Karpas-422 (cell line): Measurements from ENCODE around the gene DUSP2. TPM values are rescaled to one million over a fixed set of nuclear protein-coding genes. Genes with fewer than 3 reads are reported as not detected.

Experiments
- DNase-seq: peaks from one replicate; pipeline ENCODE4 v3.0.0-alpha.2; 2015
- H2AFZ ChIP-seq: fragments of 200-600 bp; sonication (generic); 2 replicates; pipeline ENCODE4 v1.6.1; 2014; ENCODE audit warnings: antibody characterized with exemption, low read length, mixed read lengths
- H3K27ac ChIP-seq: fragments of 200-600 bp; sonication (generic); 2 replicates; pipeline ENCODE4 v1.5.1; 2014; ENCODE audit warnings: mild to moderate bottlenecking, low read length, moderate library complexity
- H3K27me3 ChIP-seq: fragments of 200-600 bp; sonication (generic); 2 replicates; pipeline ENCODE4 v1.6.1; 2014; ENCODE audit warnings: low read length, mixed read lengths
- H3K36me3 ChIP-seq: fragments of 200-600 bp; sonication (generic); 2 replicates; pipeline ENCODE4 v1.6.1; 2014; ENCODE audit warnings: low read length, mixed read lengths; ENCODE audit not compliant: insufficient read depth
- H3K4me1 ChIP-seq: fragments of 200-600 bp; sonication (generic); 2 replicates; pipeline ENCODE4 v1.6.1; 2014; ENCODE audit warnings: mild to moderate bottlenecking, low read length, mixed read lengths
- H3K4me2 ChIP-seq: fragments of 200-600 bp; sonication (generic); 2 replicates; pipeline ENCODE4 v1.6.1; 2014; ENCODE audit warnings: low read length, low read depth, mild to moderate bottlenecking; ENCODE audit not compliant: poor library complexity, severe bottlenecking
- H3K4me3 ChIP-seq: fragments of 200-600 bp; sonication (generic); 2 replicates; pipeline ENCODE4 v1.5.1; 2014; ENCODE audit warnings: mild to moderate bottlenecking, antibody characterized with exemption, low read length, mixed read lengths
- H3K79me2 ChIP-seq: fragments of 200-600 bp; sonication (generic); 2 replicates; pipeline ENCODE4 v1.6.1; 2014; ENCODE audit warnings: mild to moderate bottlenecking, low read length, mixed read lengths
- H3K9ac ChIP-seq: fragments of 200-600 bp; sonication (generic); 2 replicates; pipeline ENCODE4 v1.6.0; 2014; ENCODE audit warnings: low read length
- H3K9me2 ChIP-seq: fragments of 200-600 bp; sonication (generic), shearing (Covaris generic); replicated peaks from 2 replicates; pipeline ENCODE4 v1.6.0; 2014; ENCODE audit warnings: mild to moderate bottlenecking, low read length, moderate library complexity; ENCODE audit not compliant: insufficient read depth
- H3K9me3 ChIP-seq: fragments of 300-700, 200-600 bp; sonication (generic); 2 replicates; pipeline ENCODE4 v1.6.1; 2014; ENCODE audit warnings: low read length, mixed read lengths
- H4K20me1 ChIP-seq: fragments of 200-600 bp; sonication (generic); 2 replicates; pipeline ENCODE4 v1.6.1; 2014; ENCODE audit warnings: mild to moderate bottlenecking, antibody characterized with exemption, low read length, low read depth; ENCODE audit not compliant: insufficient read depth
- total RNA-seq: library from RNA; depleted of rRNA; stranded (reverse); fragments of >200 nt; shearing (Covaris generic); gene quantifications from 2 replicates; pipeline ENCODE4 v1.2.3, GENCODE V29; 2014; ENCODE audit warnings: low replicate concordance

Gene DUSP2
- total RNA-seq, 1 experiment from 2014 or later: 25.1 TPM

DNA sequence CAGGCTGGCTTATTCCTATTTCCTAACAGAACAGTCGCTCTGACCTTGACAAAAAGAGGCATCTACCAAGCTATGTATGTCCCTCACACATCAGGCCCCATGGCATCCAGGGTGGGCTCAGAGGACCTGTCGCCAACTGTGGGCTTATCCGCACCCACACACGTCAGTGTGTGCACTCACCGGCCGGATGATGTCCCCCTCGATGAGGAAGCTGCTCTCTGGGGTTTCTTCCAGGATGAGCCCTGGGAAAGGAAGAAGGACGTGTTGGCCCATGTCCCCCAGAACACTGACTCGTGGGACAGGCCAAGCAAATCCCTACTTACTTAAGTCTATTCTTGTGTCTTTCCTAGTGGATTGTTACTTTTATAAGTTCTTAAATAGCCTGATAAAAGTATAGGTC lies 10.1 kb downstream of the DUSP2 start:
- H3K9me2 ChIP-seq: no peaks in the 10 kb centered on the region
- H3K4me2 ChIP-seq: no peak overlapping the region
- no peaks in the 10 kb centered on the region for H3K36me3 ChIP-seq
- no peak overlapping the region for H3K27ac ChIP-seq
- no peaks in the 10 kb centered on the region for H3K79me2 ChIP-seq
- H3K9me3 ChIP-seq: no peaks in the 10 kb centered on the region
- H3K9ac ChIP-seq: no peak overlapping the region
- no peaks in the 10 kb centered on the region for H3K27me3 ChIP-seq
- DNase-seq: no peak
- H2AFZ ChIP-seq: no peak overlapping the region
- no peaks in the 10 kb centered on the region for H4K20me1 ChIP-seq
- no peak overlapping the region for H3K4me3 ChIP-seq
- H3K4me1 ChIP-seq: no peaks in the 10 kb centered on the region

DNA sequence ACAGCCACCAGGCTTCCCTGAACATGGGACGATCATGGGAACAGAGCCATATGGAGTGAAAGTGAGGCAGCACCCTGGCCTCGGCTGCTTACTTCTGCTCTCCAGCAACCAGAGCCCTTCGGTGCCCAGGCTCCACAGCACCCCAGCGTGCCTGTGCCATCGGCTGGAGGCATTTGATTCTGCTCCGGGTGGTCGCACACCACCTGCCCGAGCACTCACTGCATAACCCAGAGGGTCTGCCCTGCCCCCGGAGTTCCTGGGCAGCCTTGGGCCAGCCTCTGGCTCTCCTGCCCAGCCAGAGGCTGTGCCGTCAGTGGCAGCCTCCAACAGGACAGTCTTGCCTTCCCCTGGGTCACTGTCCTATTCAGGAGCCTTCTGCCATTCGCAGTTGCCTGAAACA lies 10.8 kb downstream of the DUSP2 start:
- H3K4me1 ChIP-seq: no peaks in the 10 kb centered on the region
- no peaks in the 10 kb centered on the region for H4K20me1 ChIP-seq

GRCh38 chr2:96131813-96132745 lies 13.2 kb downstream of the DUSP2 start:
- no peak for DNase-seq
- H2AFZ ChIP-seq: no peak overlapping the region
- no peak overlapping the region for H3K9ac ChIP-seq
- no peaks in the 10 kb centered on the region for H3K4me1 ChIP-seq
- H4K20me1 ChIP-seq: no peaks in the 10 kb centered on the region
- no peak overlapping the region for H3K4me2 ChIP-seq
- no peak overlapping the region for H3K27ac ChIP-seq
- H3K36me3 ChIP-seq: no peaks in the 10 kb centered on the region
- H3K79me2 ChIP-seq: no peaks in the 10 kb centered on the region
- H3K9me3 ChIP-seq: no peaks in the 10 kb centered on the region
- no peaks in the 10 kb centered on the region for H3K9me2 ChIP-seq
- no peaks in the 10 kb centered on the region for H3K27me3 ChIP-seq
- H3K4me3 ChIP-seq: no peak overlapping the region

More for the DNA sequence above, 10.8 kb downstream of the DUSP2 start:
- H3K4me2 ChIP-seq: no peak overlapping the region
- H3K9me2 ChIP-seq: no peaks in the 10 kb centered on the region
- no peak overlapping the region for H3K9ac ChIP-seq
- no peaks in the 10 kb centered on the region for H3K27me3 ChIP-seq
- H3K27ac ChIP-seq: no peak overlapping the region
- H3K9me3 ChIP-seq: no peaks in the 10 kb centered on the region
- H3K4me3 ChIP-seq: no peak overlapping the region
- DNase-seq: no peak
- no peaks in the 10 kb centered on the region for H3K36me3 ChIP-seq
- no peaks in the 10 kb centered on the region for H3K79me2 ChIP-seq
- H2AFZ ChIP-seq: no peak overlapping the region

DNA sequence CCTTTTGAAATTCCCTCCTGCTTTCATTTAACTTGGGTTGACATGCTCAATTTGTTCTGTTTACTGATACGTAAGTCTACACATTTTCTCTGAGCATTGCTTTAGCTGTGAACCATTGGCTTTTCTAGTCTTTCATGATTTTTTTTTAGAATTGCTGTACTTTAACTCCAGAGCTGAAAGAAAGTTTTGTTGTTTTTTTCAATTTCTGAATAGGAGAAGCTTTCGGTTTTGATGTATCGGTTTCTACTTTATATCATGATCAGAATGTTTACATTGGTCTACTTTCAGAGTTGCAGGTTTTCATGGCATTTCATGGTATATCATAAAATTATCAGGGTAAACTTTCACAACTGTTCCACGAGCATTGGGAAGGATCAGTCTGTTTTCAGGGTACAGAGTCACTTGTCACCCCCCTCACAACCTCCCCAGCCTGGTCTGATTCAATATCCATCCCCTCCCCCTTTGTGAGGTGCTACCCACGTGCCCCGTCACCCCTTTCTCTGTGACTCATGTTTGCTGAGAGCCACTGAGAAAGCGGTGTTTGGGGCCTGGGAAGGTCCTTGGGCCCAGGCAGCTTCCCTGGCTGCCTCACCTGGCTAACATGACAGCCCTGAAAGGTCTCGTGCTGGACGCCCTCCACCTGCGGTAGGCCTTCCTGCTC lies 14.0 kb downstream of the DUSP2 start:
- H3K9me3 ChIP-seq: no peaks in the 10 kb centered on the region
- H3K27me3 ChIP-seq: no peaks in the 10 kb centered on the region
- no peaks in the 10 kb centered on the region for H4K20me1 ChIP-seq
- no peaks in the 10 kb centered on the region for H3K79me2 ChIP-seq
- H3K36me3 ChIP-seq: no peaks in the 10 kb centered on the region
- H3K4me3 ChIP-seq: no peak overlapping the region
- no peaks in the 10 kb centered on the region for H3K4me1 ChIP-seq
- H3K4me2 ChIP-seq: no peak overlapping the region
- DNase-seq: no peak
- no peaks in the 10 kb centered on the region for H3K9me2 ChIP-seq
- no peak overlapping the region for H3K27ac ChIP-seq
- no peak overlapping the region for H2AFZ ChIP-seq
- H3K9ac ChIP-seq: no peak overlapping the region

GRCh38 chr2:96130483-96130882 lies 14.8 kb downstream of the DUSP2 start:
- H3K79me2 ChIP-seq: no peaks in the 10 kb centered on the region
- H3K4me2 ChIP-seq: no peak overlapping the region
- no peaks in the 10 kb centered on the region for H4K20me1 ChIP-seq
- H3K9me3 ChIP-seq: no peaks in the 10 kb centered on the region
- no peak overlapping the region for H2AFZ ChIP-seq
- H3K36me3 ChIP-seq: no peaks in the 10 kb centered on the region
- H3K9ac ChIP-seq: no peak overlapping the region
- no peaks in the 10 kb centered on the region for H3K4me1 ChIP-seq
- no peak overlapping the region for H3K4me3 ChIP-seq
- no peak for DNase-seq
- no peaks in the 10 kb centered on the region for H3K27me3 ChIP-seq
- H3K9me2 ChIP-seq: no peaks in the 10 kb centered on the region
- H3K27ac ChIP-seq: no peak overlapping the region

DNA sequence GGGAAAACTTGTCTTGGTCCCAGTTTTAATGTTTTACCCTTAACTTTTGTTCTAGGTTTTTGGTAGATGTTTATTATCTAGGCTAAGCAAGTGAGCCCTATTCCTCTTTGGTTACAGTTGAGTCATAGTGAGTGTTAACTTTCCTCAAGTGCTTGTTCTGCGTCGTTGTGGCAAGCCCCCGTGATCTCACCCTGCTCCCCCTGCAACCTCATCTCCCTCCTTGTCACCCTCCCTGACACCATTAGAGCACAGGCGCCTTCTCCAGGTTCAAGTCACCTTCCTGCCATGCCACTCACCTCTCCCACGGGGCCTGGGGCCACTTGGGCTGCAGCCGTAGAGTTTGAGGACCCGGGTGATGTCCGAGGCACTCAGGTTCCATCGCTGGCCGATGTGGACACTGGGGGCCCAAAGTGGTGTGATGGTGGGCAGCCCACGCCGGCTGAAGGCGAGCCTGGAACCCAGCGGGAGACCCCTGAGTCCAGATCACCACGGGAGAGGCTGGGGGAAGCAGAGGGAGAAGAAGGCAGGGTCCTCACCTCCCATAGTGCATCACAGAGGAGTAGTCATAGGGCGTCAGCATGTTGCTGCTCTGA lies 15.6 kb downstream of the DUSP2 start:
- Histone ChIP-seq H3K27me3 (no peaks in the 10 kb centered on the region), H3K9me2 (no peaks in the 10 kb centered on the region), H3K4me2 (no peak overlapping the region), H3K4me3 (no peak overlapping the region), H3K4me1 (no peaks in the 10 kb centered on the region), H3K27ac (no peak overlapping the region), H3K36me3 (no peaks in the 10 kb centered on the region), H2AFZ (no peak overlapping the region), H3K9ac (no peak overlapping the region), H3K79me2 (no peaks in the 10 kb centered on the region), H3K9me3 (no peaks in the 10 kb centered on the region), H4K20me1 (no peaks in the 10 kb centered on the region)
- no peak for DNase-seq

- H3K9me3 ChIP-seq: no peaks in the 10 kb centered on the region
- no peak overlapping the region for H3K4me3 ChIP-seq
- no peaks in the 10 kb centered on the region for H3K36me3 ChIP-seq
- H3K4me2 ChIP-seq: no peak overlapping the region
- H3K27ac ChIP-seq: no peak overlapping the region
- H3K79me2 ChIP-seq: no peaks in the 10 kb centered on the region
- no peak overlapping the region for H2AFZ ChIP-seq
- H3K9ac ChIP-seq: no peak overlapping the region
- no peaks in the 10 kb centered on the region for H4K20me1 ChIP-seq
- no peaks in the 10 kb centered on the region for H3K4me1 ChIP-seq
- H3K9me2 ChIP-seq: no peaks in the 10 kb centered on the region
- H3K27me3 ChIP-seq: no peaks in the 10 kb centered on the region
- no peak for DNase-seq
These were observed 16.8 kb downstream of the DUSP2 start for GRCh38 chr2:96128456-96128855.
